GM19438 (cell line): ENCODE results near the gene PCNX2.

Experiments used
- ATAC-seq: cut with Tn5 transposase; IDR thresholded peaks from one replicate; pipeline ENCODE4 v1.9.1; 2021; ENCODE audit warnings: low read depth; ENCODE audit not compliant: unreplicated experiment

PCNX2 gene

GRCh38 chr1:233080286-233080685 lies 215.2 kb downstream of the PCNX2 start:
- no peak for ATAC-seq

- no peak for ATAC-seq
These were observed 216.0 kb downstream of the PCNX2 start for GRCh38 chr1:233079574-233079973.

DNA sequence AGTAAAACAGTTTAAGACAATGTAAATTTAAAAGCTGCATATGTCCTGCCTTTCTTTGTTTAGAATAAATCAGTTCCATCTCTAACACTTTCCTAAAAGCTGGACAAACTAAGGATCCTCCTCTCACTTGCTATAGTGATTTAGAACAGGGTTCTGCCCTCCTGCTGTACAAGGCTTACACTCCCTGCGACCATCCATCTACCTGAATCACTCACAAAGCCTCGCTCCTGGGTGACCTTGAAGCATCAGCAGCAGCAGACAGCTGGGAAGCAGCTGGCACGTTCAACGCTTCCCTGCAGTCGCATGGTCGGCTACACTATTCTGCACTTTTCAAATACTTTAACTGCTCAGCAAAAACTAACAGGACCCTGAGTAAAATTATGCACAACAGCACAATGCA lies 217.1 kb downstream of the PCNX2 start:
- no peak for ATAC-seq

GRCh38 chr1:233075915-233076295 lies 219.6 kb downstream of the PCNX2 start:
- no peak for ATAC-seq

GRCh38 chr1:233066087-233066486 lies 229.4 kb downstream of the PCNX2 start:
- no peak for ATAC-seq

GRCh38 chr1:233065685-233066084 lies 229.8 kb downstream of the PCNX2 start:
- ATAC-seq: no peak

- ATAC-seq: no peak
These were observed 230.5 kb downstream of the PCNX2 start for GRCh38 chr1:233064988-233065387.

DNA sequence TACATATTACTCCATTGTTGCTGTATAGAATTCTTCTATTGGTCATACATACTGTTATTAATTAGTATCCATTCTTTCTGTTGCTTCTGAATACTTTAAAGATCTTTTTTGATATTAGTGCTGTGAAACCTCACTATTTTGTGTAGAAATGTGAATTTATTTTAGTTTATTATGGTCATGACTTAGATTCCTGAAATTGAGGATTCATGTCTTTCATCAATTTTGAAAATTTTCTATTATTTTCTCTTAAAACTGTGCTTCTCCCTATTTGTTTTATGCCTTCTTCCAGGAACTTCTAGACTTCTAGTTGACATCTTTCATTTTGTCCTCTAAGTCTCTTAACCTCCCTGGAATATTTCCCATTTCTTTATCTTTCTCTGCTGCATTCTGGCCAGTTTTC lies 232.1 kb downstream of the PCNX2 start:
- no peak for ATAC-seq

- ATAC-seq: no peak
These were observed 234.3 kb downstream of the PCNX2 start for GRCh38 chr1:233061265-233061664.

GRCh38 chr1:233060461-233060994 lies 235.0 kb downstream of the PCNX2 start:
- no peak for ATAC-seq

GRCh38 chr1:233057836-233058235 lies 237.7 kb downstream of the PCNX2 start:
- ATAC-seq: no peak

DNA sequence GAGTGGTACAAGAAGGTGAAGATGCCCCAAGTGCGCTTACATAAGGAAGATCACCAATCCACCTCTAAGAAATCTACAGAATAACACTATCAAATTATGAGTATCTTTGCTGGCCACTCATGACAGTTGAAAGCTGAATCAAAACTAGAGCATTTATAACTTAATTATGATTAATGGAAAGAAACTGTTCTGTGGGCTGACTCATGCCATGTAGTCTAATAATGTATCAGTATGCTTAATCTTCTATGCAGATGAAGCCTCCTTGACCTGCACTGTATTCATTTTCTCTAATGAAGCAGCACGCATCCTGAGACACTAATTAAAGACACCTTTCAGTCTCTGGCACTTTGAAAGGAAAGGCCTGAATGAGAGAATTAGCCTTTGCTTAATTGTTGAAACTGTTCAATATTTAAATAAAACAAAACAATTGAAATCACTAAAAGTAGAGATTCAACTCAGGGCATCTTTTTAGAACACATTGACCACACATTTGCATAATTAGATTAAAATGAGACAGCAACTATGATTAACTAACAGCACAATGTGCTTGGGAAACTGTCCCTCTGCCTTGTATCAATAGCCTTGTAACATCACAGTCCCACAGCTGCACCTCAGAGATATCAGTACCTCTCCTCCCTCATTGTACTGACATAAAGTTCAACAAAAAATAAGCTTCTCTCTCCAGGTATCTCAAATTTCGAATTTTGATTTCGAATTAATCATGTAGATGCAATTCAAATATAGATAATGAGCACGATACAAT lies 239.5 kb downstream of the PCNX2 start:
- no peak for ATAC-seq

DNA sequence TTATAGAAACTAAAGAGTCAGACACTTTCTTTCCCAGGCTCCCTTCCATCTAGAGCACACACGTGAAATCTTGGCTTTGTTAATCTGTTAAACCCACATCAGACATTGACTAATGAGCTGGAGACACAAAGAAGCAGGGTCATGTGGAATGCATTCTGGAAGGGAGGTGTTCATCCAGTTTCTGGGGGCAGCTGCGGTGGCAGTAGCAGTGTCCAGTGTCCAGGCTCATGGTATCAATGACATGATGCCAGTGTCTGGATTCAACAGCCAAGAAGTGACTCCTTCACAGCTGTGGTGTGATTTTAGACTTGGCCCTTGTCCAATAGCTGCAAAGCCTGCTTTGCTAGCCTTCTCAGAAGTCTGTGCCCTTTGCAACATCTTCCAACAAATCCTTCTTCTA lies 249.9 kb downstream of the PCNX2 start:
- ATAC-seq: no peak

DNA sequence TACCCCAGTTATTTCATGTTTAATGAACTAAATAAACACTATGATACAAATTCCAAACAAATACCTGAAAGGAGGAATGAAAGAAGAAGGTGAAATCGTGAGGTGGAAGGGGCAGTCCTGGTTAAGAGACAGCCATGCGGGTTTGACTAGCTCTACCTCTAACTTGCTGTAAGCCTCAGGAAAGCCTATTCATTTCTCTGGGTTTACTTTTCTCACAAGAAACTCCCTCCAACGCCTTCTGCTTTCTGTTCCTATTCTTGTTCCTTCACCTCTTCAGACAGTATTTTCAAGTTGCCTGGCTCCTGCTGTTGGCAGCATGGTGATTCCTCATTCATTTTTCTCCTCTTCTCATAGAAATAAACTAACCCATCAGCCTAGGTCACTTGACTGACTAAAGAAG lies 252.7 kb downstream of the PCNX2 start:
- ATAC-seq: no peak

DNA sequence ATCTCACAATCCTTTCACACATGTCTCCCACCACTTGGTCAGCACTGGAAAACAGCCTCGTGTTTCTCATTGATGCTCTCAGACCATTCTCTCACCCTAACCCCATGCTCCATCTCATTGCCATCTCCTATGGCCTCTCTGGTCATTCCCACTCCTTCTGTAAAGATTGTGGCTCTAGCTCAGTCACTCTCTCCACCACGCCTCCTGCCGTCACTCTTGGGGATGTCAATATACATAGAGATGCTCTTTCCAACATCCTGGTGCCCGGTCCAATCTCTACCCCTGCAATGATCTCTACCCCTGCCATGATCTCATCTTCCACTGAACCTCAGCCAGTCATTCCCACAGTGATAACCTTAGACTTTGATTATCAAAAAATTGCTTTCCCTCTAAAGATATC lies 255.0 kb downstream of the PCNX2 start:
- ATAC-seq: no peak

GRCh38 chr1:233038581-233038980 lies 256.9 kb downstream of the PCNX2 start:
- ATAC-seq: no peak

DNA sequence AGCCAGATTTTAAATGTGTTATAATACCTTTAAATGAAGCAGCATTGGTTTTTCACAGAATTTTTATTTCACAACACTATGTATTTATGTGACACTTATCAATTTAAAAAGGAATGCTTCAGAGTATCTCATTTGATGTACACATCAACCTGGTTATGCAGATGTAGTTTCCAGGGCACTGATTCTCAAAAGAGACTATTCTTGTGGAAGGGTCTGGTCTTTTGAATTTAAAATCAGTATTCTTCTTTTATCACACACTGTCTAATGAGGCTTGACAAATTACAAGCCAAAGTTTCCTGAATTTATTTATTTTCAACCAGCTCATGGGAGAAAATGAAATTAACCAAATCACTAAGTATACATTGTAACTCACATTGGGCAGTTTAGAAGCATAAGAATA lies 257.7 kb downstream of the PCNX2 start:
- no peak for ATAC-seq

DNA sequence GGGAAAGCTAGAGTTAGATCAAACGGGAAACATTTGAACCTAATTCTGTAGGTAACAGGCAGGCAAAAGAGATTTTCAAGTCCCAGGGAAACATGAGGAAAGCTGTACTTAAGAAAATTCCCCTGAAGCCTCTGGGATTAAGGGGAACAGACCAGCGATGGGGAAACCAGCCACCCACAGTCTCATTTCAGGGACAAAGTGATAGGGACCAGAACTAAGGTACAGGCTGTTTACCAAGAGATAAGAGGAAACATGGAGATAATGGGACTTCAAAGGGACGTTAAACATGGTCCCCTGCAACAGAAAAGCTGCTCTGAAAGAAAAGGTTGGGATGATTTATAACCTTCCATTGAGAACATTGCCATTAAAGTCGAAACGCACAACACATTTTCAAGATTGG lies 260.7 kb downstream of the PCNX2 start:
- ATAC-seq: no peak

DNA sequence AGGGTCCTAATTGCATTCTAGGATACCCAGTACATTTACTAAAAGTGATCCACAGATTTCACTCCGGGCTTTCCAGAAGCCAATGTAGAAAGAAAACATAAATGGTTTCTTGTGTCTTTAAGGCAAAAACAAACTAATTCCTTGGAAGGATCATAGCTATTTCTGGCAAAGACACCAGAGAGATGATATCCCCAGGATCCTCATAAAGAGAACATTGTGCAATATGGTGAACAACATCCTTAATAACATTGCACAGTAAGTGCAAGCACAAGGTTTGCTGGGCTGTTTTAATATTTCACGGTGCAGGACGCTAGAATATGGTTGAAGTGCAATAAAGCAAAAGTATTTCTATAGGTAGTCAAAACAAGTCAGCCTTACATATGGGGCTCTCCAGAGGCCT lies 262.2 kb downstream of the PCNX2 start:
- no peak for ATAC-seq

- no peak for ATAC-seq
These were observed 262.6 kb downstream of the PCNX2 start for GRCh38 chr1:233032916-233033315.

- no peak for ATAC-seq
These were observed 264.0 kb downstream of the PCNX2 start for GRCh38 chr1:233031521-233031920.

DNA sequence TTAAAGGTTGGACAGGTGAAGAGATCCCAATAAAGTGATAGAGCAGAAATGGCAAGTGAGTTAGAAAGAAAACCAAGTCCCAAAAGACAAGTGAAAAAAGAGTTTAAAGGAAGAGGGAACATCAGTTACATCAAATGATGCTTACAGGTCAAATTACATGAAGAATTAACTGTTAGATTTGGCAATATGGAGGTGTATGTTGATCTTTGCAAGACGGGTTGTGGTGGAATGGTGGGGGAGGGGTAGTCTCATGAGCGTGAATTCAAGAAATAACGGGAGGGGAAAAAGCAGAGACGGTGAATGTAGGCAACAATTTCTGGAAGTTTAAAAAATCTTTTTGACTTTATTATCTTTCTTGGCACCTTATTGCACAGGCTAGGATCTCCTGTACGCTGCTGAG lies 268.5 kb downstream of the PCNX2 start:
- no peak for ATAC-seq

GRCh38 chr1:233025567-233025966 lies 270.0 kb downstream of the PCNX2 start:
- no peak for ATAC-seq
